SK-N-SH (cell line): ENCODE data around the gene MRAP. TPM values are rescaled to one million over a fixed set of nuclear protein-coding genes. Genes with fewer than 3 reads are reported as not detected.

ENCODE experiments used
- CTCF ChIA-PET: fragments of 300-600, 350-600 bp; formaldehyde crosslinking; extraction: SDS; loops from one replicate; lab custom pipeline; 2021; lab: Yijun Ruan, JAX
- POLR2A ChIA-PET: fragments of 350-600 bp; sonication (Branson Sonifier 250); formaldehyde crosslinking; extraction: SDS; loops from one replicate; lab custom pipeline; 2020; ENCODE audit warnings: antibody characterized with exemption, inconsistent platforms; lab: Yijun Ruan, JAX
- DNase-seq: peaks from one replicate; pipeline ENCODE4 v3.0.0; 2012
- H2AFZ ChIP-seq: fragments of 200-600 bp; sonication (generic); 2 replicates; pipeline ENCODE4 v1.8.1; 2016; ENCODE audit warnings: antibody characterized with exemption, mild to moderate bottlenecking, low read depth
- H3F3A ChIP-seq: fragments of 200-600 bp; sonication (generic); replicated peaks from 2 replicates; pipeline ENCODE3; 2016; ENCODE audit warnings: antibody characterized with exemption, mild to moderate bottlenecking; ENCODE audit not compliant: insufficient read depth
- H3K27ac ChIP-seq, 2 experiments: fragments of 200-500 bp in 1 of 2; fragments of 200-600 bp in 1 of 2; sonication (Bioruptor generic) in 1 of 2; sonication (generic), shearing (Covaris generic) in 1 of 2; 2 replicates each; pipeline versions ENCODE4 v1.5.1 to v1.6.1; 2014 to 2016; ENCODE audit warnings: low read depth in 2 of 2, inconsistent platforms in 1 of 2, low read length in 1 of 2, mild to moderate bottlenecking in 1 of 2, mixed read lengths in 1 of 2
- H3K27me3 ChIP-seq: fragments of 200-600 bp; sonication (generic), shearing (Covaris generic); 2 replicates; pipeline ENCODE4 v1.6.1; 2016; ENCODE audit warnings: mixed run types; ENCODE audit not compliant: insufficient read depth
- H3K36me3 ChIP-seq, 2 experiments: fragments of 200-500 bp in 1 of 2; fragments of 200-600 bp in 1 of 2; sonication (Bioruptor generic) in 1 of 2; sonication (generic) in 1 of 2; replicated peaks in 1 of 2; 2 replicates each; pipeline versions ENCODE3 to v1.5.1; 2014 to 2016; ENCODE audit warnings: low read length in 1 of 2, mild to moderate bottlenecking in 1 of 2; ENCODE audit not compliant: insufficient read depth in 2 of 2, control insufficient read depth in 1 of 2
- H3K4me1 ChIP-seq, 2 experiments: fragments of 200-500 bp in 1 of 2; fragments of 200-600 bp in 1 of 2; sonication (Bioruptor generic) in 1 of 2; sonication (generic), shearing (Covaris generic) in 1 of 2; 2 replicates each; pipeline versions ENCODE4 v1.5.1 to v1.6.1; 2014 to 2016; ENCODE audit warnings: low read depth in 1 of 2, low read length in 1 of 2, mixed run types in 1 of 2; ENCODE audit not compliant: insufficient read depth in 2 of 2, control insufficient read depth in 1 of 2
- H3K4me2 ChIP-seq: fragments of 200-600 bp; sonication (generic), shearing (Covaris generic); 2 replicates; pipeline ENCODE4 v1.6.1; 2017; ENCODE audit warnings: mixed run types
- H3K4me3 ChIP-seq, 2 experiments: fragments of 200-500 bp in 1 of 2; fragments of 200-600 bp in 1 of 2; sonication (Bioruptor generic) in 1 of 2; sonication (generic), shearing (Covaris generic) in 1 of 2; 2 replicates each; pipeline versions ENCODE4 v1.5.1 to v1.8.1; 2014 to 2016; ENCODE audit warnings: low read depth in 2 of 2, inconsistent platforms in 1 of 2, low read length in 1 of 2, mild to moderate bottlenecking in 1 of 2, mixed read lengths in 1 of 2, moderate library complexity in 1 of 2
- H3K79me2 ChIP-seq: fragments of 200-600 bp; sonication (generic); 2 replicates; pipeline ENCODE4 v1.8.1; 2017; ENCODE audit warnings: mild to moderate bottlenecking; ENCODE audit not compliant: insufficient read depth
- H3K9ac ChIP-seq: fragments of 200-600 bp; sonication (generic); 2 replicates; pipeline ENCODE4 v1.6.1; 2017; ENCODE audit warnings: mixed run types
- H3K9me2 ChIP-seq: fragments of 200-600 bp; sonication (generic); 2 replicates; pipeline ENCODE4 v1.6.1; 2017; ENCODE audit warnings: mixed run types
- H3K9me3 ChIP-seq: fragments of 200-600 bp; sonication (generic); 2 replicates; pipeline ENCODE4 v1.6.1; 2017; ENCODE audit warnings: mixed run types, mild to moderate bottlenecking, moderate library complexity
- H4K20me1 ChIP-seq: fragments of 200-600 bp; sonication (generic); 2 replicates; pipeline ENCODE4 v1.6.1; 2017; ENCODE audit warnings: mild to moderate bottlenecking, mixed run types; ENCODE audit not compliant: insufficient read depth
- CHD2 ChIP-seq: fragments of 150-350 bp; IDR thresholded peaks from 2 replicates; pipeline ENCODE4 v1.6.1; 2018; ENCODE audit warnings: low read length; ENCODE audit not compliant: partially characterized antibody
- FOSL2 ChIP-seq: IDR thresholded peaks from 2 replicates; pipeline ENCODE4 v1.4.0; 2012; ENCODE audit warnings: low read depth, mild to moderate bottlenecking, moderate library complexity, borderline replicate concordance
- PBX3 ChIP-seq: IDR thresholded peaks from 2 replicates; pipeline ENCODE4; 2012
- POLR2AphosphoS5 ChIP-seq: IDR thresholded peaks from 2 replicates; pipeline ENCODE4 v1.6.1; 2012; ENCODE audit warnings: low read depth, low read length
- USF1 ChIP-seq: IDR thresholded peaks from 2 replicates; pipeline ENCODE4 v1.4.0; 2012; ENCODE audit warnings: low read depth, borderline replicate concordance
- WGBS: methylation state at CpG from one replicate; pipeline ENCODE4 v1.1.6; 2017; ENCODE audit warnings: low lambda C conversion rate; 5-methylcytosine and 5-hydroxymethylcytosine counted together
- polyA plus RNA-seq, 3 experiments: library from polyadenylated mRNA; depleted of rRNA; stranded (reverse); fragments of >200 nt; gene quantifications; 2 replicates each; pipeline ENCODE4 v1.2.3, GENCODE V29; 2012
- TF ChIP-seq, protein P1 (sequence below): fragments of 150-350 bp; IDR thresholded peaks from 2 replicates; pipeline ENCODE4 v1.6.1; 2017; ENCODE audit warnings: antibody characterized with exemption, low read length, low read depth, borderline replicate concordance

MRAP gene
- polyA plus RNA-seq, 1 of the 3 experiments (the other 2 are of a cell fraction) = not detected

GRCh38 chr21:32329331-32329730, 30.7 kb downstream of the MRAP start:
- no peaks in the 10 kb centered on the region for H4K20me1 ChIP-seq
- POLR2A ChIA-PET = no interaction called here
- H3K9ac ChIP-seq = no peak overlapping the region
- H3K4me2 ChIP-seq = peak overlapping the region; percentile 3; the same call in 1 of the 2 replicates
- no peak overlapping the region for H2AFZ ChIP-seq
- no peak overlapping the region for H3K4me3 ChIP-seq
- peaks cover 23% of the 10 kb centered on the region; the same call in 1 of the 2 replicates for H3K79me2 ChIP-seq
- peaks cover 46% of the 10 kb centered on the region for H3F3A ChIP-seq
- no peaks in the 10 kb centered on the region for H3K9me2 ChIP-seq
- no peaks in the 10 kb centered on the region for H3K27me3 ChIP-seq
- H3K4me1 ChIP-seq = peaks cover 0 to 7% of the 10 kb centered on the region in 2 experiments; a peak in 1 of 4 replicates
- H3K36me3 ChIP-seq = peaks cover 96 to 97% of the 10 kb centered on the region in 2 experiments
- WGBS = 86% methylated on average over 2 of the region's 2 CpGs
- H3K9me3 ChIP-seq = 0 out of 2 replicates have a peak, but pooled peaks cover 8% of the 10 kb centered on the region
- CTCF ChIA-PET = interaction anchor here (0.7 kb wide), 1 partner anchor 21 kb away, joined by 3 read pairs; no protein-coding TSS in a partner anchor
- no peak for DNase-seq
- H3K27ac ChIP-seq = peak overlapping the region in 1 of 2 experiments; percentile 62; a peak in 3 of 4 replicates
- TF ChIP-seq USF1 (no peak), PBX3 (0 out of 2 replicates have a peak, but pooled peaks have one; percentile 15), POLR2AphosphoS5 (no peak)
- TF ChIP-seq, protein P1, sequence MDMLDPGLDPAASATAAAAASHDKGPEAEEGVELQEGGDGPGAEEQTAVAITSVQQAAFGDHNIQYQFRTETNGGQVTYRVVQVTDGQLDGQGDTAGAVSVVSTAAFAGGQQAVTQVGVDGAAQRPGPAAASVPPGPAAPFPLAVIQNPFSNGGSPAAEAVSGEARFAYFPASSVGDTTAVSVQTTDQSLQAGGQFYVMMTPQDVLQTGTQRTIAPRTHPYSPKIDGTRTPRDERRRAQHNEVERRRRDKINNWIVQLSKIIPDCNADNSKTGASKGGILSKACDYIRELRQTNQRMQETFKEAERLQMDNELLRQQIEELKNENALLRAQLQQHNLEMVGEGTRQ = no peak

- Histone ChIP-seq H3K4me3 (no peak overlapping the region), H2AFZ (no peak overlapping the region), H3K79me2 (peaks cover 23% of the 10 kb centered on the region; the same call in 1 of the 2 replicates), H3K4me2 (no peak overlapping the region), H3F3A (peaks cover 46% of the 10 kb centered on the region), H3K27ac (peak overlapping the region in 1 of 2 experiments; percentile 62; a peak in 2 of 4 replicates), H3K4me1 (peaks cover 0 to 7% of the 10 kb centered on the region in 2 experiments; a peak in 1 of 4 replicates), H3K27me3 (no peaks in the 10 kb centered on the region), H3K9ac (no peak overlapping the region), H4K20me1 (no peaks in the 10 kb centered on the region), H3K9me3 (0 out of 2 replicates have a peak, but pooled peaks cover 8% of the 10 kb centered on the region), H3K36me3 (peaks cover 96 to 97% of the 10 kb centered on the region in 2 experiments), H3K9me2 (no peaks in the 10 kb centered on the region)
- ChIA-PET CTCF (interaction anchor here (1.3 kb wide), 1 partner anchor 39 kb away, joined by 5 read pairs; no protein-coding TSS in a partner anchor), POLR2A (no interaction called here)
- no peak for DNase-seq
- TF ChIP-seq CHD2 = no peak
- TF ChIP-seq FOSL2 = 0 out of 2 replicates have a peak, but pooled peaks have one; percentile 20
- 94% methylated on average over 3 of the region's 3 CpGs for WGBS
These were observed 31.1 kb downstream of the MRAP start for GRCh38 chr21:32329776-32330175.
